Stimulated activated CD8-positive, alpha-beta memory T cell treated with anti-CD3 and anti-CD28 coated beads, Interleukin-15, amount 100 ng/mL, for 4 hours (primary cell): Measurements from ENCODE around the gene SDF4.
"Not testable (repeated sequence)": the region's sequence is repeated elsewhere in the genome, so short reads cannot be mapped to it uniquely, and the experiment has no call there.

Experiments used
- DNase-seq, 2 donors: peaks; one replicate each; pipeline ENCODE4 v3.0.0-alpha.2; 2020; ENCODE audit warnings: low read depth in 2 of 2

Gene SDF4

DNA sequence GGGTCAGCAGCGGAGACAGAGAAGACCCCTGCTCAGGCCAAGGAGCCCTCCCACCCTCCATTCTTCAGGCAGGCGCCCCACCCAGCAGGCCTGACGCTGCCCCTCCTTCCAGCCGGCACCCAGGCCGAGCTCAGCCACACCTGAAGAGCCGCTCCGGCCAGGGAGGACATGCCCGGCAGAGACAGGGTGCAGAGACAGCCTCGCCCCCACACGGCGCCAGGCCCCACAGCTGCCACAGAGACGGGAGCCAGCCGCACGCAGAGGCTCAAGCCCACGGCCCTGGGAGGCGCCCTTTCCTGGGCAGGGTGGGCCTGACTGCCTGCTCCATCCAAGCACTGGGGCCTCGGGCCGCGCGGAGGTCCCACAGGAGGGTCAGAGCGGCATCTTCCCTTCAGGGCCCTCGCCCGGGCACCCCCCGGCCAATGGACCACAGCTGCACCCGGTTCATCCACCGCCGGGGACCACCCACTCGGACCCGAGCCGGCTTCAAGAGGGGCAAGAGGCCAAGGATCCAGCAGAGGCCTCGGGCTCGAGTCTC lies 52.9 kb downstream of the SDF4 start:
- no peak for DNase-seq

DNA sequence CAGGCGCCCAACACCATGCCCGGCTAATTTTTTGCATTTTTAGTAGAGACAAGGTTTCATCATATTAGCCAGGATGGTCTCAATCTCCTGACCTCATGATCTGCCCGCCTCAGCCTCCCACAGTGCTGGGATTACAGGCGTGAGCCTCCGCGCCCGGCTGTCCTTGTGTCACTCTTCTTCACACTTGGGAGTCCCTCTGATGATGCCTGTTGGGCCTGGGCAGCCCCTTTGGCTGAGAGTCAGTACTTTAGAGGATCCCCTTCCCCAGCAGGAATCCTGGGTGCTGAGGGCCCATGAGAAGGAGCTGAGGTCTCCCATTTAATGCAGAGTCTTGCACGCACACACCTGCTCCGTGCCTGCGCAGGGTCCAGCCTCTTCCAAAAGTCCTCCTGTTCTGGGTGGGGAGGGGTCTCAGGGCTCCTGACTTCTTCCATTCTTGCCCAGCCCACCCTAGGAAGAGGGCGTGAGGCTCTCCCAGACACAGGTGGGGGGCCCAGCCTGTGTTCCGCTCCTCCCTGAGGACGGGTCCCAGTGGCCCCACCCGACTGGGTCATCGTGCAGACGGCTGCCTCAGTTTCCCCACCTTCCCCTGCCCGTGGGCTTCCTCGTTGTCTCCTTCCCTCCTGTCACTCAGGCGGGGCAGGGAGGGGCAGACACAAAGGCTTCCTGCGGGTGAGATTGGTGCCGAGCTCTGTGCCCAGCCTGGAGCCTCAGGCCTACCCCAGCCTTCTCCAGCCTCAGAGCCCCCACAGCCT lies 54.2 kb downstream of the SDF4 start:
- DNase-seq, result no peak

DNA sequence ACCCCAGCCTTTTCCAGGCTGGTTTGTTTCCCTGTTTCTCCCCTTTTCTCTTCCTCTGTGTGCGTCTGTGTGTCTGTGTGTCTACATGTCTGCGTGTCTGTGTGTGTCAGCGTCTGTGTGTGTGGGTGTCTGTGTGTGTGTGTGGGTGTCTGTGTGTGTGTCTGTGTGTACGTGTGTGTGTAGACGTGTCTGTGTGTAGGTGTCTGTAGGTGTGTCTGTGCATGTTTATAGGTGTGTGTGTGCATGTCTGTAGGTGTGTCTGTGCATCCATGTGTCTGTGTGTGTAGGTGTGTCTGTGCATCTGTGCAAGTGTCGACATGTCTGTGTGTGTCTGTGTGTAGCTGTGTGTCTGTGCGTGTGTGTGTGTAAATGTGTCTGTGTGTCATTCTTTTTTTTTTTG lies 54.9 kb downstream of the SDF4 start:
- DNase-seq, result no peak

DNA sequence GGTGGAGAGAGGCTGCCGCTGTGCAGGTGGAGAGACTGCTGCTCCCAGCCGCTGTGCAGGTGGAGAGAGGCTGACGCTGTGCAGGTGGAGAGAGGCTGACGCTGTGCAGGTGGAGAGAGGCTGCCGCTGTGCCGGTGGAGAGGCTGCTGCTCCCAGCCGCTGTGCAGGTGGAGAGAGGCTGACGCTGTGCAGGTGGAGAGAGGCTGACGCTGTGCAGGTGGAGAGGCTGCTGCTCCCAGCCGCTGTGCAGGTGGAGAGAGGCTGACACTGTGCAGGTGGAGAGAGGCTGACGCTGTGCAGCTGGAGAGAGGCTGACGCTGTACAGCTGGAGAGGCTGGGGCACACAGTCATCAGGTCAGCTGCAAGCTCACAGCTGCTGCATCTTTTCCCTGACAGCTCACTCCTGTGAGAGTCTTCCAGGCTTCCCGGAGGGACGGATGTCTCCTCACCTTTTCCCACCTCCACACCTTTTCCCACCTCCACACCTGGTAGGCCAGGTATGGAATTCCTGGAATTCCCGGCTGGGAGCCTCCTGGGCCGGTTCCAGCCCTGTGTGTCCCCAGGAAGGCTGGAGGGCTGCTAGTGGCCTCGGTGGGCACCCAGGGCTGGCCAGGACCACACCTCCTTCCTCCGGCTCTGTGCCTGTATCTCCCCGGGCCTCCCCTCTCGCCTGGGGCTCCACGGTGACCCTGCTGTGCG lies 55.6 kb downstream of the SDF4 start:
- not testable (repeated sequence) for DNase-seq

DNA sequence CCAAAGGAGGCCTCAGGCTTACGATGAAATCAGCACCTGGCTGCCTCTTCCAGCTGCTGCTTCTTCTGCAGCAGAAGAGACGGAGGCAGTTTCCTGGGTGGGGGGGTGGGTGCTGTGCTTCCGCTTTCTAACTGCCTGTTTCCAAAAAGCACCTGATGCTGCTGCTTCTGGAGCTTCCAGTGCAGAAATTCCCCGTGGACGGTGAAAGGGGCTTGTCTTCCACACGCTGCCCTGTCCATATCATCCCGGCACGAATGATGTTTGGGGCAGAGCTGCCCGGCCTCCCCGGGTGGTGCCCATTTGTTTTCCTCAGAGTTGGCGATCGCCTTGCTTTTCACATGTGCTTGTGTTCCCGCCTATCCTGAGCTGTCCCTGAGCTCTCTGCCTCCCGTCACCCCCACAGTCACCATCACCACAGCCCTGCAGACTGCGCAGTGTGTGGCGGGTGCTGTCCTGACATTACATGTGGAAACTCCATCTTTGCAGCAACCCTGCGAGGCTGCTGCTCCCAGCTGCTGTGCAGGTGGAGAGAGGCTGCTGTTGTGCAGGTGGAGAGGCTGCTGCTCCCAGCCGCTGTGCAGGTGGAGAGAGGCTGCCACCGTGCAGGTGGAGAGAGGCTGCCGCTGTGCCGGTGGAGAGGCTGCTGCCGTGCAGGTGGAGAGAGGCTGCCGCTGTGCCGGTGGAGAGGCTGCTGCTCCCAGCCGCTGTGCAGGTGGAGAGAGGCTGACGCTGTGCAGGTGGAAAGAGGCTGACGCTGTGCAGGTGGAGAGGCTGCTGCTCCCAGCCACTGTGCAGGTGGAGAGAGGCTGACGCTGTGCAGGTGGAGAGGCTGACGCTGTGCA lies 56.4 kb downstream of the SDF4 start:
- no peak for DNase-seq

DNA sequence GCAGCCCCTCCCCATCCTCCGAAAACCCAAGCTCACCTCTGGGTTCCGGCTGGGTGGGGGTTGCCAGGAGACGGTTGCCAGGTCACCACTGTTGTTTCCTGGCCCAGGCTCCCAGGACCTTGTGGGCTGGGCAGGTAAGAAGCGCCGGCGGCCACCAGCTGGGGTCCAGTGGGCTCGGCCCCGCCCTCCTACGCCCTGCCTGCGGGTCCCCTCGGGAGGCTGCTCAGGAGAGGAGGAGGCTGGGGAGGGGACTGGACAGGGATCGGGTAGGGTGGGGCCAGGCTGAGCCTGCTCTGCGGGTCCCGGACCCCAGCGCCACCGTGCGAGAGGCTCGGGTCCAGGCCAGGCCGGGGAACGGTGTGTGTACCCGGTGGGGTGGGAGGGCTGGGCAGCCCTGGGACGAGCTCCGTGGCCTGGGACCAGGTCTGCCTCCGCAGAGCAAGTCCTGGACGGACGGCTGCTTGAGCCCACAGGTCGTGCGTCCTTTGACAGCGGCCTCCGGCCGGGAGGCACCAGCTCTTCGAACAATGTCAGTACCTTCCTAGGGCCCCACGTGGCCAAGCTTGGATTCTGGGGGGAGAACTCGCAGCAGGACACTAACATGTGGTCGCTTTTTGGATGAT lies 57.9 kb downstream of the SDF4 start, which contains the start of gene TTLL10:
Gene TTLL10, plus strand, starts transcription at position 88 of the 623 bp plus-strand sequence. CDS start 5,336 bp downstream, outside the sequence.
- no peak for DNase-seq

DNA sequence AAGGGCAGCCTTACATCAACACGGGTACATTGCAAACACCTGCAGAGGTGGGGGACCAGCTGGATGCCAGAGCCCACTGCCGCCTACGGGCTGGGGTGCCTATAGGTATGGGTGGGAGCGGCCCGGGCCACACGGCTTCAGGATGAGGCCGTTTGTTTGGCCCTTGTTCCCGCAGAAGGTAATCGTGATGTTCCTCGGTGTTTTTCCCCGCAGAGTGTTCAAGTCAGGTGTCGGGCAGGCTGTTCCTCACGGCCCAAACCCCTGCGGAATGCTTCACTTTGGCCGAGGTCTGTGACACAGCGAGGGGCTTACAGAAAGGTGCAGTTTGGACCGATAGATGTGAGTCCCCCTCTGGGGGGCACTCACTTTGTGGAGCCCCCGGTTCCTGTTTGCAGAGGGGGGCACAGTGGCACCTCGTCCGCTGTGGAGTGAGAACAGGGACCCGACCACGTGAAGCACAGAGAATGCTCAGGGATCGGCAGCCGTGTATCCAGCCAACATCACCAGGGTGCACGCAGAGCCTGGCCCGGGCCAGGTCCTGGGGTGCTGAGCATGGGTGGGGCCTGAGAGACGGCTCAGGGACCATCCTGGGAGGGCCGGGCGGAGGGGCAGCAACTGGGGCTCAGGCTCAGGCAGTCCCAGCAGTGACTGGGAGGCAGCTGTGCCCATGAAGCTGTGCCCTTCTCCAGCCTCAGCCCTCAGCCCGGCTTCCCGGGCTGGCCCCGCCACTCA lies 58.6 kb downstream of the SDF4 start:
- DNase-seq, result no peak

DNA sequence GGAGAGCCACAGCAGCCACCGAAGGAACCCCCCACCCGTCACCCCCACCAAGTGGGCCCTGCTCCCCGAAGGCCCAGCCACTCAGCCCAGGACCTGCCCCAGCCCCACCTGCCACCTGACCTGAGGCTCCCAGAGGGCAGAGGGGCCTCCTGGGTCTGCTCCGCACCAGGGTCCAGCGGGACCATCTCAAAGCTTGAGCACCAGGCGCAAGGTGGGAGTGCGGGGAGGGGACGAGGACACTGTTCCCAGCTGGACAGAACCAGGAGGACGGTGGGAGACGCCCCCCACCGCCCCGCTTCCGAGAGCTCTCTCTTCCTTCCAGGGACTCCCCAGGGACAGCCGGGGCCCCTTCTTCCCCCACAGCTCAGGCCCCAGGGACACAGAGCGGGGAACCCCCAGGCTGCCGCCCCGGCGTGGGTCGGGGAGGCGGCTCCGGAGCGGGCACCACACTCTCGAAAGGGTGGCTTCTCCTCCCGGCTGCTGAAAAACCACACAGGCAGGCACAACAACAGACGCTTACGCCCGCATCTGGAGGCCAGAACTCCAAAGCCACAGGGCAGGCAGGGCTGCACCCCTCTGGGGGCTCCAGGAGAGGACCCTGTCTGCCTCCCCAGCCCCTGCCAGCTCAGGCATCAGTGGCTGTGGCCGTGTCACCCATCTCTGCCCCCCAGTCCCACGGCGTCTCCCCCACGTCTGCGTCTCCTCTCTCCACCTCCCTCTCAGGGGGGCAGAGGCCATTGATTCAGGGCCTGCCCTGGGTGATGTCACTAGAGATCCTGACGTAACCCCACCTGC lies 60.1 kb downstream of the SDF4 start:
- no peak for DNase-seq

DNA sequence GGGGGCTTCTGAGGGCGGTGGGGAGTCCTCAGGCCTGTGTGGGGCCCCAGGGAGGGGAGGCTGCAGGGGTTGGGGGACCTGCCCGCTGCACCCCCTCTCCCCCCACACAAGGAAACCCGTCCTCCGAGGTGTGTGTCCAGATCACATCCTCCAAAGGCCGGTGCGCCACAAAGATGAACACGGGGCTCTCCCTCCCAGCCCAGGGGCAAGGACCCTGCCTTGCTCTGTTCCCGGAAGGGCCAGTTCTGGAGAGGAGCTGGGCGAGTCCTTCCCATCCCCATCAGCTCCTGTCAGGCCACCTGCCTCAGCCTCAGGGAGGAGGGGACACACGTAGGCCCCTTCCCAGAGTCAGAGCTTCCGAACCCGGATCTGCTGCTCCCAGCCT lies 60.6 kb downstream of the SDF4 start:
- no peak for DNase-seq

DNA sequence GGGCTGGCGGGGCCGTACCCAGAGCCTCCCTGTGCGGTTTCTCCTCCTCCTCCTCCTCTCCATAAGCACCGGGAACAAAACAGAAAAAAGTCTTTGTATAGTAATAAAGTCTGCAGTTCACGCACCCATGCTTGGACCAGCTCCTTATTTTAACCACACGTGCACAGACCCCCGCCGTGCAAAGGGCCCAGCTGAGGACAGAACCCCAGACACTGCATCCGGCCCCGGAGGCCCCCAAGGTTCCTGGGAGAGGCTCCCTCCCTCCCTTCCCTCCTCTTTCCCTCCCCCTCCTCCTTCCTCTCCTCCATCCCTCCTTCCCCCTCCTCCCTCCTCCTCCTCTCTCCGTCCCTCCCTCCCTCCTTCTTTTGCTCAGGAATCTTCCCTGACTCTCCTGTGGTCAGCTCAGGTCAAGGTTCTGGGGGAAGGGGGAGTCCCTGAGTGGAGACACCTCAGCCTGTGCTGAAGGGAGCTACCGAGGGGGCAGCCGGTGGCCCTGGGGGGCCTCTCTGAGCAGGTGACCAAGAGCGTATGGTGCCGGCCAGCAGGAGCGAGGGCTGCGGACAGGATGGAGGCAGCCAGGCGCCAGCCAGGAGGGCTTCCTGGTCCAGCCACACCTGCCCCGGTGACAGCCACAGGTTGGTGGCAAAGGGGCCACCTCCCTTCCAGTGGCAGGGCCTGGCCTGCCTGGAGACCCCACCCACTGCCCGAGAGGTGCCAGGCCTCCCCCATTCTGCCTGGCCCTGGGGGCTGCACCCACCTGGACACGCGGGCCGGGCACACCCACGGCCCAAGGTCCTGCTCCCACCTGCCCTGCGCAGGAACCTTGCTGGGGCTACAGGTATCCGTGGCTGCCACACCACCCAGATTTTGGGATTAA lies 61.3 kb downstream of the SDF4 start:
- DNase-seq, result no peak

DNA sequence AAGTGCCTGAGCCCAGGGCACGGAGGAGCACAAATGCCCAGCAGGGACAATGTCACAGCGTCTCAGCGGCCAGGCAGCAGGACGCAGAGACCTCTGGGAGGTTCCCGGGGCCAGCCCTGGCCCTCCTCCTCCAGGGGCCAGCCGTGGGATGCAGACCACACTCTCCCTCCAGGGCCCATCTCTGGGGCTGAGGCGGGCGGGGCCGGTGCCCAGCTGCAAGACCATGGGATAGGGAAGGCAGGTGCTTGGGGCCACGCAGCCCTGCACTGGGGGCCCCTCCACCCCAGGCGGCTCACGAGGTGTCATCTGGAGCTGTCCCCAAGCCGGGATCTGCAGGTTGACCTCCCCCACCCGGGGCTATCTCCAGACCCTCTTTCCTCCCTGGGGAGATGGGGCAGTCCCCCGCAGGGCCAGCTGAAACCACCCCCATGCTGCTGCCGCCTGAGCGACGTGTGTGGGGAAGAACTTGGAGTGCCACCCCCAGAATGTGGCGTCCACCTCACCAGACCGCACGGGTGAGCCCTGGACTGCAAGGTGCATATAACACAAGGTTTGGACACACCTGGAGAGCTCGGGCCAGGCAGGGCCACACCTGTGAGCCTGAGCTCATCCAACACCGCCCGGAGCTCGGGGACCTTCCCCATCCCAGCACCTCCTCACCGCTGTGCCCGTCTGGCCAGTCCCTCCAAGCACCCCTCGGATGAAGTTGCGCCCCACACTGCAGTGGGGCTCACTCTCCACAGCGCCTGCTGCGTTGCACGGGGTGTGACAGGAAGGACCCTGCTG lies 62.2 kb downstream of the SDF4 start:
- no peak for DNase-seq

DNA sequence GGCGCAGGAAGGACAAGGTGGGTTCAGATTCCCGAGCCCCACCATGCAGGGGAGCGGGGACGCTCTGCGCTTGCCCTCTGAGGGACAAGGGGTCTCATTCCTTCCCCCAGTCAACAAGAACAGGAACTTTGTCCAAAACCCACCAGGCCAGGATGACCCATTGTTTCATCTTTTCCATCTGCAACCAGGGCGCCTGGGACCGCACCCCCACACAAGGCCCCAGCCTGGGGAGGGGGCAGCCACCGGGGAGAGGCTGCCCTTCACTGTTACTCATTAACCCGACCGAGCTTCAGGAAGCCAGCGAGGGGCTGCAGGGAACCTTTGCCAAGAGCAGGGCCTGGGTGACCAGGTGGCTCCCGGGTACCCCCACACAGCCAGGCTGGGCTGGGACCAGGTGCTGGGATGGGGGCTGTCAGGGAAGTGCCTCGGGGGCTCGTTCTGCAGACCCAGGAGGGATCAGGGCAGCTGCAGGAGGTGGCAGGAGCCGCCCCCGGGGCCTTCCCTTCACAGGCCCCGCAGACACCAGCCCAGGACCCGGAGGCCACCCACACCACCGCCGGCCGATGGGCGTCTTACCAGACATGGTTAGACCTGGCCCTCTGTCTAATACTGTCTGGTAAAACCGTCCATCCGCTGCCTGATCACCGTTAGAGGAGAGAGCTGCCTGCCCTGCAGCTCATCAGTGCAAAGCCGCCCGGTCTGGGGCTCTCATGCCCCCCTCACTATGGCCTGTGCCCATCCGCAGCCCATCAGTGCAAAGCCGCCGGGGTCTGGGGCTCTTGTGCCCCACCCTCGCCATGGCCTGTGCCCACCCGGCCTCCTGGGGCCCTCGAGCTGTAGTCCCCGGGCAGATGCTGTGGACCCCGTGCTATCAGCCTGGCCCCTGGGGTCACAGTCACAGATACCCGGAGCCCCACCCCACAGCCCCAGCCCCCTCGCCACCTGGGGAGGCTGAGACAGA lies 63.1 kb downstream of the SDF4 start:
- DNase-seq, result no peak

DNA sequence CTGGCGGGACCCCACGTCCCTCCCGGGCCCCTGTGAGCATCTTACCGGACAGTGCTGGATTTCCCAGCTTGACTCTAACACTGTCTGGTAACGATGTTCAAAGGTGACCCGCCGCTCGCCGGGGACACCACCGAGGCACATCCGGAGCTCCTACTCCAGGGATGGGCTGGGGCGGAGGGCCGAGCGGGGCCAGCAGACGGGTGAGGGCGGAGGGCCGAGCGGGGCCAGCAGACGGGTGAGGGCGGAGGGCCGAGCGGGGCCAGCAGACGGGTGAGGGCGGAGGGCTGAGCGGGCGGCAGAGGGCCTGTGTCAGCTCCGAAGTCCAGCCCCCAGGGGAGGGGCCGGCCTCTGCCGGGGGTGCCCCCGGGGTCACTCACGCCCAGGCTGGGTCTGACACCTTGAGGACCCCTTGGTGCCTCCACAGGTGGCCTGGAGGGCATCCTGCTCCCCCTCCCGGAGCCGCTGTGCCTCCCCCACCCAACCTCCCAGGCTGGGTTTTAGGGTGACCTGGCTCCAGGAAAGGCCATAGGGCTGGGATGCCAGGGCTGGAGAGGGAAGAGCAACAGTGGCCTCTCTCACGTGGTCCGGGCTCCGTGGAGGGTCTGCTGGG lies 63.9 kb downstream of the SDF4 start:
- no peak for DNase-seq

DNA sequence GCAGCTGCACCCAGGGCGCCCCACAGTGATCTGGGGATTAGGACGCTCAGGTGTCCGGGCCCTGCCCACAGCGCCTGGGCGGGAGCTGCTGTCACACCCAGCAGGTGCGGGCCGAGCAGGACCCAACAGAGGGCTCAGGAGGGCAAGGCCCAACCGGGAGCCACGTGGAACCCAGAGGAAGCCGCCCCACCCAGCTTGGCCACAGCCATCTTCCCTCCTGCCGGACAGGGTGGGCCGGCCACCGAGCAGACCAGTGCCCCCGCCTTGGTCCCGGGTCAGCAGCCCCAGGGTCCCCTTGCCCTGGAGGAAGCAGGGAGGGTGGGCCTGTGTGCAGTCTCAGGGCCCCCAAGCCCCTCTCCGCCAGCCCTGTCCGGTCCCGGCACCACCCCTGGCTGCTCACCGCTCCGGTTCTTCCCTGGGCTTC lies 64.4 kb downstream of the SDF4 start:
- no peak for DNase-seq
